ENCODE data around the gene DDX27.
A peak's percentile ranks its signal among the peaks of the same experiment; 100 is the strongest.
"Not testable (repeated sequence)": the region's sequence is repeated elsewhere in the genome, so short reads cannot be mapped to it uniquely, and the experiment has no call there.

DDX27 gene, protein sequence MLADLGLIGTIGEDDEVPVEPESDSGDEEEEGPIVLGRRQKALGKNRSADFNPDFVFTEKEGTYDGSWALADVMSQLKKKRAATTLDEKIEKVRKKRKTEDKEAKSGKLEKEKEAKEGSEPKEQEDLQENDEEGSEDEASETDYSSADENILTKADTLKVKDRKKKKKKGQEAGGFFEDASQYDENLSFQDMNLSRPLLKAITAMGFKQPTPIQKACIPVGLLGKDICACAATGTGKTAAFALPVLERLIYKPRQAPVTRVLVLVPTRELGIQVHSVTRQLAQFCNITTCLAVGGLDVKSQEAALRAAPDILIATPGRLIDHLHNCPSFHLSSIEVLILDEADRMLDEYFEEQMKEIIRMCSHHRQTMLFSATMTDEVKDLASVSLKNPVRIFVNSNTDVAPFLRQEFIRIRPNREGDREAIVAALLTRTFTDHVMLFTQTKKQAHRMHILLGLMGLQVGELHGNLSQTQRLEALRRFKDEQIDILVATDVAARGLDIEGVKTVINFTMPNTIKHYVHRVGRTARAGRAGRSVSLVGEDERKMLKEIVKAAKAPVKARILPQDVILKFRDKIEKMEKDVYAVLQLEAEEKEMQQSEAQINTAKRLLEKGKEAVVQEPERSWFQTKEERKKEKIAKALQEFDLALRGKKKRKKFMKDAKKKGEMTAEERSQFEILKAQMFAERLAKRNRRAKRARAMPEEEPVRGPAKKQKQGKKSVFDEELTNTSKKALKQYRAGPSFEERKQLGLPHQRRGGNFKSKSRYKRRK

DNA sequence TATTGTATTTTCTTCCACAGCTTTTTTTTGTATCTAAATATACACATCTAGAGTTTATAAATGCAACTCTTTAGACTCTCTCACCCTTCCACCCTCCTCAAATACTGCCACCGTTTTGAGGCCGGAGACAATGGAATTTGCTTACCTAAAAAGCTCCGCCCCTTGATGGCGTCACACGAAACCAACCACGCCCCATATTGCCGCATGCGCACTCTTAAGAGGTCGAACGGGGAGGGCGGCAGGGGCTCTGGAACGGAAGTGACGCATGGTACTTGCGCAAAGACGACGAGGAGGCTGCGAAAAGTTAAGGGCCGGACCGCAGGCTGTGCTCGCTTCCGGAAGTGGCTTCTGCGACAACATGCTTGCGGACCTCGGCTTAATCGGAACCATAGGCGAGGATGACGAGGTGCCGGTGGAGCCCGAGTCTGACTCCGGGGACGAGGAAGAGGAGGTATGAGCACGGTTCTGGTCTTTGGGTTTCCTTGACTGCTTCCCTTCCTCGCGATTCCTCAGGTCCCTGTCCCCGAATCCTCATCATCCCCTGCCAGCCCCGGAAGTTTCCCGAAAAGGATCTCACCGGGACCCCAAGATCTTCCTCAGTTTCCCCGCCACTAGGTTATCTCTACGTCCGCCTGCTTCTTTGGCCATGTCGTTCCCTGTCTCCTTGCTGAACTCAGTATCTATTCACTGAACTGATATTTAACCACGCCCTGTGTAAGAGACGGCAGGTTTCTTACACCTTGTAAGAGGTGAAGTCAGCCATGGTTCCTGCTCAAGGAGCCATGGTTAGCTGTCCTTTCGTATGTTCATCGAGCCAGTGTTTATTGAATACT is at the start of gene DDX27:
Gene DDX27 (plus strand): TSS at position 326 of the 833 bp plus-strand sequence. CDS start 33 bp downstream, at position 359.
- DNase-seq = peak; percentile 97

DNA sequence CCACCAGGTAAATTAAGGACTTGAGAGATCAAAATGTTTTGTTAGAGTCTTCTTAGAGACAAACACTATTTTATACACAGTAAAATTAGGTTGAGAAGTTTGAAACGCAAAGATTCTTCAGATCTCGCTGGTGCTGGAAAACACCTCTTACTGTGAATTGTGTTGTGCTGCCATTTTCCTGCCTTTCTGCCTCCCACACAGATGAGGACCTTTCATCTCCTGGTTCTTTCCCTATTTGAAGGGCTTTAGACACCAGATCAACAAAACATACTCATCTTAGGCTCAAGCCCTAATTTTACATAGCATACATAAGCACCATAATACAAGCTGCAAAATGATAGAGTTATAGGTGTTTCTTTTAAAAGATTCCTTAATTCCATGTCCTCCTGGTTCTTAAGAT is 49.7 kb upstream of the DDX27 start:
- no peak for DNase-seq

DNA sequence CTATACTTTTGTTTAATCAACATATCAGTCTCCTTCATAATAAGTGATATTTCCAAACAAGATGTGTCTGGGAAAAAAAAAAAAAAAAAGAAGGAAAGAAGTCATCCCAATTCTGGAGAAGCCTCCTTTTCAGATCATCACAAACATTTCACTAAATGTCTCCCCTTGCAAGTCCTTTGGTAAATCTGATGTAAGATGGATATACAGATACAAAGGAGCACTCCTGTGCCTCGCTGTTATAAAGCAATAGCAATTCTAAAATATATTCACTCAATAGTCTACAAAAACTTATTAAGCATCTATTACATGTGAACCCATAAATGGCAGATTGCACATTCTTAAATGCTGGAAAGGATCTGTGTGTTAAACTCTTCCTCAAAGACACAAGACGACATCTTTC is 48.5 kb upstream of the DDX27 start:
- DNase-seq = no peak

DNA sequence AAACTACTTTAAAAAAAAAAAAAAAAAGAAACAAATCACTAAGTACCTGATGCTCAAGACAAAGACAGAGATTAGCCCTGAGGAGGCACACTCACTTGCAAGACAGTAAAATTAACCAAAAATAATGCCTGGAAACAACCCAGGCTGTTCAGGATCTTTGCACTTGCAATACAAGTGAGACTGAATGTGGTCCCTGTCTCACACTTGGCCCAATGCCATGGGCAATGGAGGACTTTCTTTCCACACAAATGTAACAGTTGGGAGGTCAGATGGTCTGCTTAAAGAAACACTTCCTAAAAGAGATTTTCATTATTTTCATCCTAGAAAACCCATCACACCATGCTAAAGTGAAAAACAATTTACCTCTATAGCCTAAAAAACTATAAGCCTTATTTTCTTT is 47.3 kb upstream of the DDX27 start:
- no peak for DNase-seq

DNA sequence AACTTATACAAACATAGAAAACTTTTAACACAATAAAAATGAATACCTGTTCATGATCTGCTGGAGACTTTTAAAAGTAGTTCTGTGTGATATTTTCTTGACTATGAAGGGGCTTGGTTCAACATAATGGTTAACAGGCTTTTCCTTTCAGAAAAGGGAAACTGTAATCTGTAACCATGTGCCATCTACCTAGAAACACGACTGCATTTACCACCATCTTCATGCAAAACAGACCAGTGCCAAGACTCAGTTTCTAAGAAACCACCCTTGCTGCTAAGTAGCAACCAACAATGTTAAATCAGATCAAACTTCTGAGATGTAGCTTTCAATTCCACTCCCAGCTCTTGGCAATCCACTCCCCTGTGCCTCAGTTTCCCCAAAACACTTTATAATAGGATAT is 46.8 kb upstream of the DDX27 start:
- DNase-seq = no peak

DNA sequence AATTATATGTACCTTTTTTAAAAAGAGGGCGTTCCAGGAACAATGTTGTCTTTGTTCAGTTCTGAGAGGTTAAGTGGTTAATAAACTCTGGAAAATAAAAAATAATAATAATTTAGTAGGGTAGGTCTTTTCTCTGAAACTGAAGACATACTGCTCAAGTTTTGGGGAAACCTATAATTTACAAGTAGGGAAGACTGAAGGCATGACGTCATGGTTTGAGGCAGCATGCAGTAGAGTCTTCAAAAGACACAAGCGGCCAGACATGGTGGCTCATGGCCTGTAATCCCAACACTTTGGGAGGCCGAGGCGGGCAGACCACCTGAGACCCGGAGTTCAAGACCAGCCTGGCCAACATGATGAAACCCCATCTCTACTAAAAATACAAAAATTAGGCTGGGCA is 45.0 kb upstream of the DDX27 start:
- no peak for DNase-seq

DNA sequence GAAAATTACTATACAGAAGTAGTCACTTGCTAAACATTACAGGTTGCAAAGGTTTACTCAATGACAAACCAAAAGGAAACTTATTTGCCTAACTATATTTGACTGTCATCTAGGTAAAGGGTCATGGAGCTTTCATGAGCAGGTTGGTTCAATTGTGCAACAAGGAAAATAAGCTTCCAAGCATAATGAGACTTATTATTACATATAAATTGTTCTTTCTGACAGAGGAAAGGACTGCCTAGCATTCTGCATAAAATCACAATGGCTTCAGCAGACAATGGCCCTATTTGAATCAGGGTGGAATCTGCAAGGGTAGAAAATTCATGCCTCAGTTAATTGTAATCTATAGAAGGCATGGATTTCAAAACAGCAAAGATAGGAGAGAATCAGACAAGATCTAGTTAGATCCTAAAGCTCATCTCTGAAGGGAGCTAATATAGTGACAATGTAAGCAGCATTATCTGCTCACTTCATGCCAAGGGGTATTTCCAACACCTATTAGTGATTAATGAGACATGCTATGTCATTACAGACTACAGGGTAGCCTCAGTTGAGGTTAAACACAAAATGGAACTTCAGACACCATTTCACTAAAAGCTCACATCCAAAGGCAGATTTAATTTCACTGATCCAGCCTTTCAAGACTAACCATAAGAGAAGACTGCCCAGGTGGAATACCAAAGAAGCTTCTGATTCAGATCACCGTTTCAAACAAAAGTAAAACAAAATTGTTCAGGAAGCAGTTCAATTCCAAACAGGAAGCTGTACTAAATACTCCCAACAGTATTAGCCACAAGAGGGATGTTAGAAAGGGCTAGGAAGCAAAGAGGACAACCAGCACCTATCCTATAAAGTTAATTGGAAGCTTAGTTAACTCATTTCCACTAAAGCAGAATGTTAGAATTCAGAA is 39.6 kb upstream of the DDX27 start:
- DNase-seq = no peak

DNA sequence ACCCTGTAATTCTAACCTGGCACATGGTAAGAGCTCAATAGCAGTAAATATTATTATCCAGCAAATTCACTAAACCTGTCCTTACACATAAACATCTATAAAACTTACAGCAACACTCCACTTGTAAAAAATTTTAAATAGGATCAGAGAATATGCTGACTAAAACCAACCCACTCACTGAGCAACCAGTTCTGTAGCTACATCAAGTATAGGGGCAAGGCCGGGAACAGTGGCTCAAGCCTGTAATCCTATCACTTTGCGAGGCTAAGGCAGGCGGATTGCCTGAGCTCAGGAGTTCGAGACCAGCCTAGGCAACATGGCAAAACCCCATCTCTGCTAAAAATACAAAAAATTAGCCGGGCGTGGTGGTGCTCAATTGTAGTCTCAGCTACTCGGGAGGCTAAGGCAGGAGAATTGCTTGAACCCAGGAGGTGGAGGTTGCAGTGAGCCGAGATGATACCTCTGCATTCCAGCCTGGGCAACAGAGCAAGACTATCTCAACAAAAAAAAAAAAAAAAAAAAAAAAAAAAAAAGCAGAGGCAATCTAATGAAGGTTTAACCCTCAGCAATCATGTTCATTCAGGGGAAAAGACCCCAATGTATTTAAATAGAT is 37.8 kb upstream of the DDX27 start:
- no peak for DNase-seq

DNA sequence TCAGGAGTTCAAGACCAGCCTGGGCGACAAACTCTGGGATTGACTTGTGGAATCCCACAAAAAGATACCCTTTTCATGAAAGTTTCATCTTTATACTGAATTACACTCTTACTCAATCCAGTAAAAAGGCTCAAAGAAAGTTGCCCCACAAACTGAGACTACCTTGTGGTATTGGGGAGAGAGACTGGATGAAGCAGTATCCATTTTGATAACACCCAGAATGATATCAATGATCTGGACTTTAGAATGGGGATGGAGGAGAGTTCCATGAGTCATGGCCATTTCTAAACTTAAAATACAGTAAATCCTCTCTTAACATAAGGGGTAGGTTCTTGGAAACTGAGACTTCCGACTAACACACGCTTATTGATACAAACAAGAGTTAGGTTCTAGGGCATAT is 35.8 kb upstream of the DDX27 start:
- no peak for DNase-seq

DNA sequence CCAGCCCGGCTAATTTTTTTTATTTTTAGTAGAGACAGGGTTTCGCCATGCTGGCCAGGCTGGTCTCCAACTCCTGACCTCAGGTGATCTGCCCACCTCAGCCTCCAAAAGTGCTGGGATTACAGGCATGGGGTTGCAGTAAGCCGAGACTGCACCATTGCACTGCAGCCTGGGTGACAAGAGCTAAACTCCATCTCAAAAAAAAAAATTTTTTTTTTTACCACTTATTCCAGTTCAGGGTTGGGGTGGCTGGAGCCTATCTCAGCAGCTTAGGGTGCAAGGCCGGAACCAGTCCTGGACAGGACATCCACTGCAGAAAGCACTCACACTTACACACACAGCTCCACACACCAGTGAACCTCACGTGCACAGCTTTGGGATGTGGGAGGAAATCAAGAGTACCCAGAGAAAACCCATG is 35.1 kb upstream of the DDX27 start:
- DNase-seq = not testable (repeated sequence)

DNA sequence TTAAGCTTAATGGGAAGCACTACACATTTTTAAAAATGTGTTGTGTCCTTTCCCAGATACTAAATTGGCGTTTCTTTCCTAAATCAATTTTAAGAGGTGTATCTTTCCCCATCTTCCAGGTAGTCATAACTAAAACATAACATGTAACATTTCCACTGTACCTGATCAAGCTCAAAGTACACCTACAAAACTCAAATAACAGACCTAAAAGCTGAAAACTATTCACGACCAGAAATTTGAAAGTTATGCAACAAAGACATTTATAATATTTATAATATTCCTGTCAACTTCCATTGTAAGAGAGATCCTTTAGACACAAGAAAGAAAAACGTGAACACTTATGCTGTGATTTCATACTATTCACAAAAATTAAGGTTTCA is 34.5 kb upstream of the DDX27 start:
- DNase-seq = no peak

DNA sequence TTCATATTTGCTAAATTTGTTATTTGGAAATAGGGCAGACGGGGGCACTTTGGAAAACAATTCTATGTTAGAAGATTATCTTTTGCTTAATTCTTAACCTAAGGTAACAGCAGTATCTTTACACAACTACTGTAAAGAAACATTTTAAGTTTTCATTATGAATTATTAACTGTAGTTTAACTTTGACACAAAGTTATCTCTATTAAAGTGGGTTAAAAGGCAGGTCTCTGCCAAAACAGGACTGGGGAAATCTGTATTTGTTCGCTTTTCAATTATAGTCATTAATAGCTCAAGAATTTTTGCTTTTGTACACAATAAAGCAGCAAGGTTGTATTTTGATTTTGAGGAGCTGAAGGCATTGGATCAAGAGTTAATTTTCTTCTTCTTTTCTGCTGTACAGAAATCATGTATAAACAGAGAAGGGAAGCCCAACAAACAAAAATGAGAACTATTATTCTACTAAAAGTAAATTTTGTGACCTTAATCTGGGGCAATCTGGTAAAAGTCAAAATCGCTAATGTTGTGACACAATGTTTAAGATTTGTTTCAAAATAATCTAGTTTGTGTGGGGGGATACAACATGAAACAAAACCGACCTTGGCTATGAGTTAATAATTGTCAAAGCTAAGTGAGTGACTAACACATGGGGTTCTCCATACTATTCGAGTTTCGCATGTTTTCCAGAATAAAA is 34.0 kb upstream of the DDX27 start:
- no peak for DNase-seq

DNA sequence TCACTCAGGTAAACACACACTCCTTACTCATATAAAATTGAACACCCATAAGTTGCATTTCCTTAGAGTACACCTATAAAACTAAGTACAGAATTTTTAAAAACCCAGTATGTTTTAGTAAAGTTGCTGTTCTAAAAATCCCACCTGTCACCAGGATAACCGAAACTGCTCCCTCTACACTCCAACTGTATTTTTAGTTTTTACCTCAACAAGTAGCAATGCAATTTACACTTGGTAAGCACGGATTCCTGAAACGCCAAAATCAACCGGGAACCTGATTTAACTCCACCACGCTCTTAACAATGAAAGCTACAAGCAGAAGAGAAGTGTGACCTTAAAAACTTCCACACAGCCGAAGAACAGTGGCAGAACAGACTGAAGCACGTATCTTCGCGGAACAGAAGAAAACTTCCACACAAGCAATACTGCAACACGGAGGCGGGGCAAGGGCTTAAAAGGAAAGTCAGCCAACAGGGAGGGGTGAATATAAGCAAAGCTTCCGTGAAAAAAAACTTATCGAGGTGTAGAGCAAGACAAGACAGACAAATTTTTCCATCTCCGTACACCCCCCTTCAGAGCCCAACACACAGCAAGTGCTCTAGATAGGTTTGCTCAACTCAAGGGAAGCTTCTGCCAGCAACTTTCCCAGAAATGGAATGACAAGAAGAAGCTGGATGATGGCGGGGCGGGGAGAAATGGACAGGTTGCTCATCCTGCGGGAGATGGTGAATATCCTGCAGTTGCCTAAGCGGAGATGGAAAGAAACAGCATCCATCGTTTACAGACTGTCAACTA is 32.5 kb upstream of the DDX27 start:
- peak; percentile 76 for DNase-seq

DNA sequence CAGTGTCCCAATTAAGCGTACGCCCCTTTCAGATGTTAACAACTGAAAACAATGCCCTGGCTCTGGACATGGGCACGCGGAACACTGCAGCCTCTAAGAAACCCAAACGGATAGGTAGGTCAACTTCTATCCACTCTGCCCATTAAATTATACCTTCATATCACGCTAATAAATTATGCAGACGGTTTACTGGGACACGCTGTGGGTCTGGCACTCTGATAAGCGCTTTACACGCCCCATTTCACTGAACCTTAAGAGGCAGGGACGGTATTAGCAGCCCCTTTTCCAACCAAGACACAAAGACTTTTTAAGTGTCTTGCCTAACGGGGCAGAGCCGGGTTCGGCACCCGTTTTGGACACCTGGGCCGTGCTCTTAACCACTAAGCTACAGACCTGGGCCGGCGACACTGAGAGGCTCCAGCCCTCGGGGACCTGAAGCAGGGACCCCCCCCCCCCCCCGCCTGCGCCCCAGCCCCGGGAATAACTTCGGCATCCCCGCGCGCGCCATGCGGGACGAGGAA is 31.8 kb upstream of the DDX27 start:
- DNase-seq = no peak

DNA sequence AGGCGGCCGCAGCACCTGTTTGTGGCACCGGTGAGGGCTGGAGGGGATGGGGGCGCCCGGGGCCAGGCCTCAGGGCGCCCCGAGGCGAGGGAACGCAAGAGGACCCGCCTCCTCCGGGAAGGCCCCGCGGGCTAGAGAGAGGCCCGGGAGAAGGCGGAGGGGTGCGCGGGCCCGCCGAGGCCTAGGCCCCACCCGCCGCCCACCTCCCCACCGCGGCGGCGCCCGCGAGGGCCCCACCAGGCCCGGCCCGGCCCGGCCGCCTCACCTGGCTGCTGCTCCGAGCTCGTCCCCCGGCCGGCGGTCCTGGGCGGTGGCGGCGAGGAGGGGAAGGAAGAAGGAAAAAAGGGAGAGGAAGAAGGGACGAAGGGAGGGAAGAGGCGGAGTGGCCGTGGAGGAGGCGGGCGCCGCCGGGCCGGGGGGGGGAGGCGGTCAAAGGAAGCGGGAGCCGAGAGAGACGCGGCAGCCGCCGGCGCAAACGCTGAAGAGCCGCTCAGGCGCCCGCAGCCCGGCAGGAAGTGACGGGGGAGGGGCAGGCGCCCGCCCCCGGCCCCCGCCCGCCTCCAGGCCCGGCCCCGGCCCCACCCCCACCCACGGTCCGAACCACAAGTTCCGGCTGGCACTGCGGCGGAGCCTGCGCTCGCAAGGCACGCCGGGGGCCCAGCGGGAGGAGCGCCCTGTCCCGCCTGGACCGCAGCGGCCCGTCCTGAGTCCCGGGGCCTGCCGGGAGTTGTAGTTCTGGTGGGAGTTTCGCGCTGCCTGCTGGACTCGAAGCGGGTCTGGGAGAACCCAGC is 31.2 kb upstream of the DDX27 start, which contains the start of gene STAU1:
Gene STAU1 (minus strand): TSS at position 484 of the 791 bp plus-strand sequence. CDS start 22,133 bp downstream, outside the sequence.
- peak; percentile 95 for DNase-seq

DNA sequence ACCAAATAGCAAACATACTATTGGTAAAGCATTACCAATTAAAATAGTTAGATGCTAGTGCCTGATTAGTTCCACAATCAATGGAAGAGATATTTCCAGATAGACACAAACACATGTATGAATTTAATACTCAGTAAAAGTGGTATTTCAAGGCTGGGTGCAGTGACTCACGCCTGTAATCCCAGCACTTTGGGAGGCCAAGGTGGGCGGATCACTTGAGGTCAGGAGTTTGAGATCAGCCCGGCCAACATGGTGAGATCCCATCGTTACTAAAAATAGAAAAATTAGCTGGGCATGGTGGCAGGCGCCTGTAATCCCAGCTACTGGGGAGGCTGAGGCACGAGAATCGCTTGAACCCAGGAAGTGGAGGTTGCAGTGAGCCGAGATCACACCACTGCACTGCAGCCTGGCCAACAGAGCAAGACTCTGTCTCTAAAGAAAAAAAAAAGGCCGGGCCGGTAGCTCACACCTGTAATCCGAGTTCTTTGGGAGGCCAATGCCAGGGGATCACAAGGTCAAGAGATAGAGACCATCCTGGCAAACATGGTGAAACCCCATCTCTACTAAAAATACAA is 26.2 kb upstream of the DDX27 start:
- not testable (repeated sequence) for DNase-seq

DNA sequence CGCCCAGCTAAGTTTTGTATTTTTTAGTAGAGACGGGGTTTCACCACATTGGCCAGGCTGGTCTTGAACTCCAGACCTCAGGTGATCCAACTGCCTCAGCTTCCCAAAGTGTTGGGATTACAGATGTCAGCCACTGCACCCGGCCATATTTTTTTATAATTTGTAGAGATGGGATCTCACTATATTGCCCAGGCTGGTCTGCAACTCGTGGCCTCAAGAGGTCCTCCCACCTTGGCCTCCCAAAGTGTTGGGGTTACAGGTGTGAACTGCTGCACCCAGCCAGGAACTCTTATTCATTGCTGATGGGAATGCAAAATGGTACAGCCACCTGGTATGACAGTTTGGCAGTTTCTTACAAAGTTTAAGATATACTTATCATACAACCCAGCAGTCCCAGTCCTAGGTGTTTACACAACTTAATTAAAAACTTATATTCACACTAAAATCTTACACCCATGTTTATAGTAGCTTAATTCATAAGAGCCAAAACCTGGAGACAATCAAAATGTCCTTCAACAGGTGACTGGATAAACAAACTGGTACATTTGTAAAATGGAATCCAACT is 19.4 kb upstream of the DDX27 start:
- DNase-seq = no peak

DNA sequence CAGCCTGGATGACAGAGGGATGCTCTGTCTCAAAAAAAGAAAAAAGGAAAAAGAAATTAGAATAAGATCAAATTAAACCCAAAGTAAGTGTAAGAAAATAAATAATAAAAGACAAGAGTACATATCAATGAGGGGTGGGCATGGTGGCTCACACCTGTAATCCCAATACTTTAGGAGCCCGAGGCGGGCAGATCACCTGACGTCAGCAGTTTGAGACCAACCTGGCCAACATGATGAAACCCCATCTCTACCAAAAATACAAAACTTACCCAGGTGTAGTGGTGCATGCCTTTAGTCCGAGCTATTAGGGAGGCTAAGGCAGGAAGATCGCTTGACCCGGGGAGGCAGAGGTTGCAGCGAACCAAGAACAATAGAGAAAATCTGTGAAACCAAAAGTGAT is 16.2 kb upstream of the DDX27 start:
- DNase-seq = no peak

Measured in activated CD4-positive, alpha-beta T cell treated with anti-CD3 and anti-CD28 coated beads for 48 hours (primary cell).